Measurements from ENCODE around the gene ROR2.

ROR2 gene

GRCh38 chr9:91905991-91906469 lies 44.0 kb downstream of the ROR2 start:
- FAIRE-seq, result no peak
- no peak for TF ChIP-seq POLR2AphosphoS5 (IDR thresholded peaks at IDR 0.05; ENCODE audit: low read depth, low read length)
- no peak for TF ChIP-seq SPI1 (IDR thresholded peaks at IDR 0.05; ENCODE audit: low read depth, low read length)
- TF ChIP-seq POU2F2 (IDR thresholded peaks at IDR 0.05; ENCODE audit: low read depth, low read length), result no peak
- no peak for TF ChIP-seq POLR2A (IDR thresholded peaks at IDR 0.05; ENCODE audit: low read depth, low read length)
- TF ChIP-seq PAX5 (IDR thresholded peaks at IDR 0.05; ENCODE audit: insufficient read depth, low read length, severe bottlenecking), result no peak
- no peak for TF ChIP-seq TAF1 (IDR thresholded peaks at IDR 0.05; ENCODE audit: low read depth, low read length)
- peak; percentile 22 for DNase-seq (ENCODE audit: insufficient read length, low spot score)

GRCh38 chr9:91905237-91905650 lies 44.8 kb downstream of the ROR2 start:
- DNase-seq (ENCODE audit: insufficient read length, low spot score), result no peak
- peak; percentile 95 for FAIRE-seq
- TF ChIP-seq POU2F2 (IDR thresholded peaks at IDR 0.05; ENCODE audit: low read depth, low read length), result no peak
- no peak for TF ChIP-seq TAF1 (IDR thresholded peaks at IDR 0.05; ENCODE audit: low read depth, low read length)
- no peak for TF ChIP-seq SPI1 (IDR thresholded peaks at IDR 0.05; ENCODE audit: low read depth, low read length)
- no peak for TF ChIP-seq PAX5 (IDR thresholded peaks at IDR 0.05; ENCODE audit: insufficient read depth, low read length, severe bottlenecking)
- TF ChIP-seq POLR2A (IDR thresholded peaks at IDR 0.05; ENCODE audit: low read depth, low read length), result no peak
- no peak for TF ChIP-seq POLR2AphosphoS5 (IDR thresholded peaks at IDR 0.05; ENCODE audit: low read depth, low read length)

- FAIRE-seq, result no peak
These were observed 45.3 kb downstream of the ROR2 start for GRCh38 chr9:91904588-91905236.

GRCh38 chr9:91903126-91903911 lies 46.7 kb downstream of the ROR2 start:
- DNase-seq (ENCODE audit: insufficient read length, low spot score) (no peak), FAIRE-seq (no peak)
- TF ChIP-seq POLR2A (IDR thresholded peaks at IDR 0.05; ENCODE audit: low read depth, low read length), result no peak
- TF ChIP-seq POLR2AphosphoS5 (IDR thresholded peaks at IDR 0.05; ENCODE audit: low read depth, low read length), result no peak
- no peak for TF ChIP-seq PAX5 (IDR thresholded peaks at IDR 0.05; ENCODE audit: insufficient read depth, low read length, severe bottlenecking)
- no peak for TF ChIP-seq TAF1 (IDR thresholded peaks at IDR 0.05; ENCODE audit: low read depth, low read length)
- TF ChIP-seq SPI1 (IDR thresholded peaks at IDR 0.05; ENCODE audit: low read depth, low read length), result no peak

More at GRCh38 chr9:91904588-91905236, 45.3 kb downstream of the ROR2 start:
- no peak for DNase-seq (ENCODE audit: insufficient read length, low spot score)
- TF ChIP-seq SPI1 (IDR thresholded peaks at IDR 0.05; ENCODE audit: low read depth, low read length) (no peak), POLR2AphosphoS5 (IDR thresholded peaks at IDR 0.05; ENCODE audit: low read depth, low read length) (no peak), POLR2A (IDR thresholded peaks at IDR 0.05; ENCODE audit: low read depth, low read length) (no peak), PAX5 (IDR thresholded peaks at IDR 0.05; ENCODE audit: insufficient read depth, low read length, severe bottlenecking) (no peak), TAF1 (IDR thresholded peaks at IDR 0.05; ENCODE audit: low read depth, low read length) (no peak), POU2F2 (IDR thresholded peaks at IDR 0.05; ENCODE audit: low read depth, low read length) (no peak)

GRCh38 chr9:91902475-91903125 lies 47.4 kb downstream of the ROR2 start:
- DNase-seq (ENCODE audit: insufficient read length, low spot score) (no peak), FAIRE-seq (no peak)
- TF ChIP-seq SPI1 (IDR thresholded peaks at IDR 0.05; ENCODE audit: low read depth, low read length), result no peak
- TF ChIP-seq POU2F2 (IDR thresholded peaks at IDR 0.05; ENCODE audit: low read depth, low read length), result no peak
- no peak for TF ChIP-seq PAX5 (IDR thresholded peaks at IDR 0.05; ENCODE audit: insufficient read depth, low read length, severe bottlenecking)
- no peak for TF ChIP-seq TAF1 (IDR thresholded peaks at IDR 0.05; ENCODE audit: low read depth, low read length)
- no peak for TF ChIP-seq POLR2A (IDR thresholded peaks at IDR 0.05; ENCODE audit: low read depth, low read length)
- TF ChIP-seq POLR2AphosphoS5 (IDR thresholded peaks at IDR 0.05; ENCODE audit: low read depth, low read length), result no peak

- no peak for DNase-seq (ENCODE audit: insufficient read length, low spot score)
These were observed 49.2 kb downstream of the ROR2 start for GRCh38 chr9:91900797-91901177.

GRCh38 chr9:91900055-91900796 lies 49.8 kb downstream of the ROR2 start:
- TF ChIP-seq TAF1 (IDR thresholded peaks at IDR 0.05; ENCODE audit: low read depth, low read length) (no peak), POLR2A (IDR thresholded peaks at IDR 0.05; ENCODE audit: low read depth, low read length) (no peak), POU2F2 (IDR thresholded peaks at IDR 0.05; ENCODE audit: low read depth, low read length) (no peak), PAX5 (IDR thresholded peaks at IDR 0.05; ENCODE audit: insufficient read depth, low read length, severe bottlenecking) (no peak), SPI1 (IDR thresholded peaks at IDR 0.05; ENCODE audit: low read depth, low read length) (no peak), POLR2AphosphoS5 (IDR thresholded peaks at IDR 0.05; ENCODE audit: low read depth, low read length) (no peak)
- DNase-seq (ENCODE audit: insufficient read length, low spot score), result no peak
- FAIRE-seq, result no peak

More at GRCh38 chr9:91900797-91901177, 49.2 kb downstream of the ROR2 start:
- TF ChIP-seq PAX5 (IDR thresholded peaks at IDR 0.05; ENCODE audit: insufficient read depth, low read length, severe bottlenecking) (no peak), POLR2AphosphoS5 (IDR thresholded peaks at IDR 0.05; ENCODE audit: low read depth, low read length) (no peak), TAF1 (IDR thresholded peaks at IDR 0.05; ENCODE audit: low read depth, low read length) (no peak), POLR2A (IDR thresholded peaks at IDR 0.05; ENCODE audit: low read depth, low read length) (no peak), POU2F2 (IDR thresholded peaks at IDR 0.05; ENCODE audit: low read depth, low read length) (no peak), SPI1 (IDR thresholded peaks at IDR 0.05; ENCODE audit: low read depth, low read length) (no peak)
- FAIRE-seq, result no peak

- TF ChIP-seq SPI1 (IDR thresholded peaks at IDR 0.05; ENCODE audit: low read depth, low read length) (no peak), PAX5 (IDR thresholded peaks at IDR 0.05; ENCODE audit: insufficient read depth, low read length, severe bottlenecking) (no peak), POLR2AphosphoS5 (IDR thresholded peaks at IDR 0.05; ENCODE audit: low read depth, low read length) (no peak), TAF1 (IDR thresholded peaks at IDR 0.05; ENCODE audit: low read depth, low read length) (no peak), POLR2A (IDR thresholded peaks at IDR 0.05; ENCODE audit: low read depth, low read length) (no peak), POU2F2 (IDR thresholded peaks at IDR 0.05; ENCODE audit: low read depth, low read length) (no peak)
- no peak for FAIRE-seq
- no peak for DNase-seq (ENCODE audit: insufficient read length, low spot score)
These were observed 50.4 kb downstream of the ROR2 start for GRCh38 chr9:91899594-91899993.
